Astrocyte (in vitro differentiated cells and primary cell): ENCODE data around the gene RPS6KA2.

Source experiments
- CTCF ChIP-seq: IDR thresholded peaks from 2 replicates; pipeline ENCODE4 v1.5.1; 2011; ENCODE audit warnings: low read depth, mild to moderate bottlenecking, inconsistent platforms, low read length, moderate library complexity; ENCODE audit not compliant: insufficient read depth
- EZH2 ChIP-seq: IDR thresholded peaks from 2 replicates; pipeline ENCODE4 v1.6.1; 2012; ENCODE audit warnings: mild to moderate bottlenecking, low read length, inconsistent platforms; ENCODE audit not compliant: insufficient read depth

- TF ChIP-seq CTCF, result peak; percentile 5
- TF ChIP-seq EZH2, result no peak
Measured at GRCh38 chr6:166514196-166514595, 112.9 kb downstream of the RPS6KA2 start.
